GM18870 (cell line): ENCODE results near the gene ZDHHC18.
"Not testable (repeated sequence)": the region's sequence is repeated elsewhere in the genome, so short reads cannot be mapped to it uniquely, and the experiment has no call there.

Experiments
- ATAC-seq: cut with Tn5 transposase; IDR thresholded peaks from one replicate; pipeline ENCODE4 v1.9.1; 2021; ENCODE audit warnings: moderate library complexity; ENCODE audit not compliant: unreplicated experiment

The ZDHHC18 gene

GRCh38 chr1:26832249-26832960, 5.9 kb downstream of the ZDHHC18 start:
- no peak for ATAC-seq

GRCh38 chr1:26833432-26834405, 7.2 kb downstream of the ZDHHC18 start:
- peak; percentile 66 for ATAC-seq

- ATAC-seq, result not testable (repeated sequence)
These were observed 11.2 kb downstream of the ZDHHC18 start for GRCh38 chr1:26837665-26838064.

GRCh38 chr1:26838474-26839338, 12.2 kb downstream of the ZDHHC18 start:
- peak; percentile 87 for ATAC-seq

GRCh38 chr1:26839339-26839722, 12.8 kb downstream of the ZDHHC18 start:
- ATAC-seq, result no peak

GRCh38 chr1:26839779-26840178, 13.3 kb downstream of the ZDHHC18 start:
- no peak for ATAC-seq

- no peak for ATAC-seq
These were observed 18.1 kb downstream of the ZDHHC18 start for GRCh38 chr1:26844424-26845196.

- ATAC-seq, result not testable (repeated sequence)
These were observed 21.3 kb downstream of the ZDHHC18 start for GRCh38 chr1:26847826-26848225.

- no peak for ATAC-seq
These were observed 22.0 kb downstream of the ZDHHC18 start for GRCh38 chr1:26848499-26848898.

GRCh38 chr1:26848941-26849774, 22.7 kb downstream of the ZDHHC18 start:
- no peak for ATAC-seq

GRCh38 chr1:26851106-26851684, 24.7 kb downstream of the ZDHHC18 start:
- ATAC-seq, result no peak

- no peak for ATAC-seq
These were observed 26.2 kb downstream of the ZDHHC18 start for GRCh38 chr1:26852701-26853100.

- ATAC-seq, result no peak
These were observed 26.7 kb downstream of the ZDHHC18 start for GRCh38 chr1:26853156-26853555.

- no peak for ATAC-seq
These were observed 27.1 kb downstream of the ZDHHC18 start for GRCh38 chr1:26853600-26853999.

- ATAC-seq, result no peak
These were observed 28.4 kb downstream of the ZDHHC18 start for GRCh38 chr1:26854906-26855305.

GRCh38 chr1:26855636-26856035, 29.1 kb downstream of the ZDHHC18 start:
- ATAC-seq, result no peak

- ATAC-seq, result no peak
These were observed 29.7 kb downstream of the ZDHHC18 start for GRCh38 chr1:26856181-26856580.

- no peak for ATAC-seq
These were observed 30.3 kb downstream of the ZDHHC18 start for GRCh38 chr1:26856604-26857469.
